ENCODE measurements around the gene OR2C3.
"Not testable (repeated sequence)": the region's sequence is repeated elsewhere in the genome, so short reads cannot be mapped to it uniquely, and the experiment has no call there.

OR2C3 gene

DNA sequence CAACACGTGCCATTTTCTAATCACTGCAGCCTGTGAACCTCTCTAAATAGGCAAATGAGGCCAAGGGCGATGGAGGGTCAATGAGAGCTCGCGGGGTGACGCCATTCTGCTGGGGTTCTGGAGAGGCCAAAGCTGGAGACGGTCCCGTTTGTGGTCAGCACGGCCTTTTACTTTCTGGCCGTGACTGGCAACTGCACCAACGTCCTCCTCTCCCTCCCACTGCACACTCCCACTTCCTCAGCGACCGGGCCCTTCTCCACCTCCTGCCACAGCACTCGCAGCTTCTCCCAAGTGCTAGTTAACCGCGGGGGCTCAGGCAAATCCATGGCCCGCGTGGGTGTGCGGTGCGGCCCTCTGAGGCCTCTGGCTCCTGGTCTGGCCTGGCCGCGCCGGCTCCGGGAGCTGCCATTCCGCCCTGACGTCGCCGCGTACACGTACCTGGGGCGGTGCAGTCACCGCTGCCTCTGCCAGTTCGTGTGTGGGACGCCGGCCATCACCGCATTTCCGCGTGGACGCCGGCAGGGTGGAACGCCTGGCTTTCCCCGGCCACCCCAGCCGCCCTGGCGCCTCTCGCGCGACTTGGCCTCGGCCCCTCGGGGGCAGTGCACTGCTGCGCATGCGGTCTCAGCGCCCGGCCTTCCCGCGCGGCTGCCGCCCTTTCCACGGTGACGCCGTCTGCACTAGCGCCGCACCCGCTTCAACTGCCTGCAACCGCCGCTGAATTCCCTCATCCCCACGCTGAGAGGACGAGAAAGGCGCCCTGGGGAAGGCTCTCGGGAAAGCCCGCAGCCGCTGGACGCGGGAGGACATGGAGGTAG, 18.2 kb downstream of the OR2C3 start:
- DNase-seq = no peak

DNA sequence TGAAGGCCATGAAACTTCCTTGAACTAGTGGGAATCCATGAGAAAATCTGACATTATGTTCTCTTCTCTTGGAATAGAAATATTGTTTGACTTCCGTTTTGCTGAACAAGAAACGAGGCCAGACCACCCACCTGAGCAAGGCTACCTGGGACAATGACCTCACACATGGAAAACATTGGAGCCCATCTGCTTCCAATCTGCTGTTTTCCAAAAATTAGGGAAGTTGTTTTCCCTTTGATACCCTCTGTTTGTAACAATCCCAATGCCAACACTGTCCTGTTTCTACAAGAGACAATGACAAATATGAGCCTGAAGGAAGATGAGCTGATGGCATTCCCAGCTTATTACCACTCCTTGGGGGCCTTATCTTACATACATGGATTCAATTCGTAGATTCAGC, 29.4 kb downstream of the OR2C3 start:
- no peak for DNase-seq

DNA sequence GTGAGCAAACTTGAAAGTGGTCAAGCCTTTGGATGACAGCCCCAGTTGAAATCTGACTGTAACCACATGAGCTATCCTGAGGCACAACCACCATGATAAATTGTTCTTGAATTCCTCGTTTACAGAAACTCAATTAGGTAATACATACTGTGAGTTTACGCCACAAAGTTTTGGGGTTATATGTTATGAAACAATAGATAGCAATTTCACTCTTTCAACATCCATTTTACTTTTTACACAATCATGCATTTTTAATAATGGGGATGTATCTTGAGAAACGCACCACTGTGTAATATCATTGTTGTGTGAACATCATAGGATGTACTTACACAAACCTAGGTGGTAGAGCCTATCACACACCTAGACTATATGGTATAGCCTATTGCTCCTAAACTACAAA, 35.4 kb downstream of the OR2C3 start:
- no peak for DNase-seq

DNA sequence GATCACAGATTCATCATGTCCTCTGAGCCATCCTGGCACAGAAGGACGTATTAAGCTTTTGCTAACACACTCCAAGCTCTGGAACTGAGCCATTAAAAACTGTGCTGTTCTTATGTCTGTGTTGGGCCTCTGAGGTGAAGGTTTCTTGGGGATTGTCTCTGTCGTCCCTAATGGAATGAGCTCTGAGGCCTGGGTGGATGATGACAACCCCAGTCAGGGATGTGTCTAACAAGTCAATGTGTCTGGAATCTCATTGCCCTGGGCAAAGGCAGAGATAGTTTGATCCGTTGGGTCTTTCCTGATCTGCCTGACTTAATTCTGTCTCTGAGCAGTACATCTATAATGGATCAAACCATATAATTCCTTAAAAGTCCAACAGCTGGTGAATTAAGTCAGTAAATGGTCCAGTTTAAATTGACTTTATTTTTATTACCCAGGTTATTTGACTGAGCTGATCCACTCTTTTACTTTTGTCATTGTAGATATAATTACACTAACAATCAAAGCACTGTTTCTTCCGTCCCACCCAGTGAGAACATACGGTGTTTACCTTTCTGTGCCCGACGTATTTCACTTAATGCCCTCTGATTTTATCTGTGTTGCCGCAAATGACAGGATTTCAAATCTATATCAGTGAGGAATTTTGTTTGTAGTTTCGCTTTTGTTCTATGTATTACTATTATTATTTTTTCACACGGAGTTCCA, 39.5 kb downstream of the OR2C3 start:
- no peak for DNase-seq

GRCh38 chr1:247494767-247495166, 41.5 kb downstream of the OR2C3 start:
- no peak for DNase-seq

GRCh38 chr1:247493106-247493505, 43.1 kb downstream of the OR2C3 start:
- no peak for DNase-seq

GRCh38 chr1:247491328-247491727, 44.9 kb downstream of the OR2C3 start:
- DNase-seq = no peak

GRCh38 chr1:247487057-247487456, 49.2 kb downstream of the OR2C3 start:
- no peak for DNase-seq

DNA sequence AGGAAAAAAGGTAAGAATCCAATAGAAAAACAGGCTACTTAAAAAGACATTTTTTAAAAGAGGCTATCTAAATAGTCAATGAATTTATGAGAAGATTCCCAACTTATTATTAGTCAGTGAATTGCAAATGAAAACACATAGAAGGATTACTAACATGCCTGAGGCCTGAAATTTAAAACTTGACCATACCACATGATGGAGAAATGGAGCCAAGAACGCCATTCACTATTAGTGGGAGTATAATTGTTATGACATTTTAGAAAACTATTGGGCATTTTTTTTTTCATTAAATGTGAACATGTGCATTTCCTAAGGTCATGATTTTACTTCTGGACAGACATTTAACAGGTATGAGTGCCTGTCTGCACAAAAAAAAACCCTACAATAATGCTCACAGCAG, 53.5 kb downstream of the OR2C3 start:
- DNase-seq = no peak

DNA sequence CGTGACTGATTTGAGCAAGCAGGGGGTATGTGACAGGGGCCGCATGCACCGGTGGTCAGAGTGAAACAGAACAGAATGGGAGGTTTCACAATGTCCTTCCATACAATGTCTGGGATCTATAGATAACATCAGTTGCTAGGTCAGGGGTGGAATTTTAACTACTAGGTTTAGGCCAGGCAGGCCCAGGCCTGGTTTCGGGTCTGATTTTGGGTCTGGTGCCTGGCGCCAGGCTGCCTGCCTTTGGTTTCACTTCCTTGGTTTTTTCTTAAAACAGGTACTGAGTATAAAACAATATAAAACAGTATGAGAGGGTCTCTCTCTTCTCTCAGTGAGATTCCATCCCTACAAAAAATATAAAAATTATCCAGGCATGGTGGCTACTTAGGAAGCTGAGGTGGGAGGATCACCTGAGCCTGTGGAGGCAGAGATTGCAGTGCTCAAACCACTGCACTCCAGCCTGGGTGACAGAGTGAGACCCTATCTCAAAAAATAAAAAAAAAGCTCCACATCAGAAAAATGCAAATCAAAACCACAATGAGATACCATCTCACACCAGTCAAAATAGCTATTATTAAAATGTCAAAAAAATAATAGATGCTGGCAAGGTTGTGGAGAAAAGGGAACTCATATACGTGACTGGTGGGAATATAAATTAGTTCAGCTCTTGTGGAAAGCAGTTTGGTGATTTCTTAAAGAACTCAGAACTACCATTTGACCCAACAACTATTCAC, 59.7 kb downstream of the OR2C3 start:
- not testable (repeated sequence) for DNase-seq

GRCh38 chr1:247475793-247476192, 60.4 kb downstream of the OR2C3 start:
- DNase-seq = no peak

Measured in NCI-H1694 (cell line).